OCI-LY3 (cell line): ENCODE results near the gene SNX10.

Source experiments
- H2AFZ ChIP-seq: fragments of 200-600, 300-600 bp; shearing (Covaris generic); 2 replicates; pipeline ENCODE4 v1.6.0; 2014; ENCODE audit warnings: antibody characterized with exemption, low read depth, low read length
- H3K27ac ChIP-seq: fragments of 200-600, 300-600 bp; sonication (generic); 2 replicates; pipeline ENCODE4 v1.5.1; 2014; ENCODE audit warnings: mild to moderate bottlenecking, low read length, moderate library complexity, mixed read lengths
- H3K27me3 ChIP-seq: fragments of 200-600, 300-600 bp; sonication (generic); 2 replicates; pipeline ENCODE4 v1.6.1; 2014; ENCODE audit warnings: low read depth, low read length, mixed read lengths
- H3K36me3 ChIP-seq: fragments of 200-600, 300-600 bp; sonication (generic); replicated peaks from 2 replicates; pipeline ENCODE3; 2014; ENCODE audit warnings: low read depth, low read length, mixed read lengths
- H3K4me1 ChIP-seq: fragments of 300-600, 200-600 bp; sonication (generic); 2 replicates; pipeline ENCODE4 v1.6.1; 2014; ENCODE audit warnings: low read length, mixed read lengths
- H3K4me2 ChIP-seq: fragments of 200-600, 300-600 bp; sonication (generic); 2 replicates; pipeline ENCODE4 v1.6.1; 2014; ENCODE audit warnings: low read length, mixed read lengths
- H3K4me3 ChIP-seq: fragments of 300-600, 200-600 bp; sonication (generic); 2 replicates; pipeline ENCODE4 v1.5.1; 2014; ENCODE audit warnings: antibody characterized with exemption, mild to moderate bottlenecking, low read length, moderate library complexity
- H3K79me2 ChIP-seq: fragments of 300-600, 200-600 bp; shearing (Covaris generic); 2 replicates; pipeline ENCODE4 v1.6.1; 2014; ENCODE audit warnings: mild to moderate bottlenecking, low read length, mixed read lengths
- H3K9ac ChIP-seq: fragments of 300-600, 200-600 bp; shearing (Covaris generic); 2 replicates; pipeline ENCODE4 v1.6.0; 2014; ENCODE audit warnings: mild to moderate bottlenecking, low read length, moderate library complexity
- H3K9me3 ChIP-seq: fragments of 200-600, 300-600 bp; shearing (Covaris generic); 2 replicates; pipeline ENCODE4 v1.6.1; 2014; ENCODE audit warnings: low read length, mixed read lengths; ENCODE audit not compliant: insufficient read depth
- H4K20me1 ChIP-seq: fragments of 200-600, 300-600 bp; sonication (generic); 2 replicates; pipeline ENCODE4 v1.6.1; 2016; ENCODE audit warnings: low read length, mixed read lengths; ENCODE audit not compliant: insufficient read depth
- EZH2phosphoT487 ChIP-seq: fragments of 200-600 bp; shearing (Covaris generic); IDR thresholded peaks from 2 replicates; pipeline ENCODE4 v1.6.1; 2018; ENCODE audit warnings: antibody characterized with exemption, mixed run types, low read depth
- TF ChIP-seq, protein P1 (sequence below): fragments of 200-600, 300-600 bp; sonication (generic); IDR thresholded peaks from 2 replicates; pipeline ENCODE4 v1.5.1; 2014; ENCODE audit warnings: antibody characterized with exemption, low read length, low read depth

SNX10 gene

DNA sequence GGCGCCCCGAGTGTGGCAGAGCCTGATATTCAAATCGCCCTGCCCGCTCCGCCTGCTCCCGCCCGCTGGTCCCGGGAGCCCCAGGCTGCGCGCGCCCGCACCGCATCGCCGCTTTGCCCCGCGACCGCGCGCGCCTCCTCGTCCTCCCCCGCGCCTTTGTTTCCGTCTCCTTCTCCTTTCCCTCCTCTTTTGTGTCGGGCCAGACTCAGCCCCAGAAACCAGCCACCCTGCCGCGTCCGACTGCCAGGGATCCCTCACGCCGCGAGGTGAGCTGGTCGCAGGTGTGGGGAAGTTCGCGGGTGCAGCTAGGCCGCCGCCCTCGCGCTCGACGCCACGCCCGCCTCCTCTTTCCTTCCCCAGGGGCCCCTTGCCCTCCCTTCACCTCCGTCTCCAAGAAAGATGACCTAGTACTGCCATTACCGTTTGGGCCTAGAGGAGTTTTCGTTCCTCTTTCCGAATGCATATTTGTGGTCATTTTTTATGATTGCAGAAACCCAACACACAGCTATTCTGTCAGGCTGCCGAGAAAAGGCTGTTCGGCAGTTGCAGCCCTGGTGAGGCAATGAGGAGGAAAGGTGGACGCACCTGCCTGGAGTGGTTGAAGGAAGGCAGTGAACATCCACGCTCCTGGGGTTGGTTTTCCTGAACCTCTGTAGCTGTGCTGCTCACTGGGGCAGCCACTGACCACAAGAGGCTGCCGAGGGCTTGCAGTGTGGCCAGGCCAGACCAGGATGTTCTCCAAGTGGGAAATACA is 107.3 kb downstream of the SNX10 start:
- Histone ChIP-seq H3K36me3 (no peaks in the 10 kb centered on the region), H3K4me1 (peaks cover 10% of the 10 kb centered on the region), H3K9me3 (no peaks in the 10 kb centered on the region), H3K27me3 (peaks cover 29% of the 10 kb centered on the region), H3K27ac (peak overlapping the region; percentile 62), H3K4me3 (peak overlapping the region; percentile 85), H3K79me2 (no peaks in the 10 kb centered on the region), H3K9ac (peak overlapping the region; percentile 74), H4K20me1 (no peaks in the 10 kb centered on the region), H2AFZ (peak overlapping the region; percentile 81; the same call in 1 of the 2 replicates), H3K4me2 (peak overlapping the region; percentile 91)
- no peak for TF ChIP-seq EZH2phosphoT487
- TF ChIP-seq, protein P1, sequence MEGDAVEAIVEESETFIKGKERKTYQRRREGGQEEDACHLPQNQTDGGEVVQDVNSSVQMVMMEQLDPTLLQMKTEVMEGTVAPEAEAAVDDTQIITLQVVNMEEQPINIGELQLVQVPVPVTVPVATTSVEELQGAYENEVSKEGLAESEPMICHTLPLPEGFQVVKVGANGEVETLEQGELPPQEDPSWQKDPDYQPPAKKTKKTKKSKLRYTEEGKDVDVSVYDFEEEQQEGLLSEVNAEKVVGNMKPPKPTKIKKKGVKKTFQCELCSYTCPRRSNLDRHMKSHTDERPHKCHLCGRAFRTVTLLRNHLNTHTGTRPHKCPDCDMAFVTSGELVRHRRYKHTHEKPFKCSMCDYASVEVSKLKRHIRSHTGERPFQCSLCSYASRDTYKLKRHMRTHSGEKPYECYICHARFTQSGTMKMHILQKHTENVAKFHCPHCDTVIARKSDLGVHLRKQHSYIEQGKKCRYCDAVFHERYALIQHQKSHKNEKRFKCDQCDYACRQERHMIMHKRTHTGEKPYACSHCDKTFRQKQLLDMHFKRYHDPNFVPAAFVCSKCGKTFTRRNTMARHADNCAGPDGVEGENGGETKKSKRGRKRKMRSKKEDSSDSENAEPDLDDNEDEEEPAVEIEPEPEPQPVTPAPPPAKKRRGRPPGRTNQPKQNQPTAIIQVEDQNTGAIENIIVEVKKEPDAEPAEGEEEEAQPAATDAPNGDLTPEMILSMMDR: no peak

DNA sequence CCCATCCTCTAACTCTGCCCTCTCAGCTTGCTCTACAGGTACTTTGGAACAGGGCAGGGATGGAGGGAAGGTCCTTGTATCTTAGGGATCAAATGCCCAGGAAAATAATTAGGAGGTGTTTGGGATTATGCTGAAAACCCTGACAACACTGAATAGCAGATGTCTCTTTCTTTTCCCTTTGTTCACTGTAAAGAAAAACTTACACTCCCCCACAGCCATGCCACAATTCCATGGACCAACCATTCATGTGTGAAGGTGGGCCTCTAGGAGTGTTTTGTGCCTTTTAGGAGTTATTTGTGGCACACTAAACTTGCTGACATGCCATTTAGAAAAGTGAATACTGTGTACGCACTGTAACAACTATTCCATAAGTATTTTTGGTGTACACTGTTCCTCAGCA is 108.1 kb downstream of the SNX10 start:
- H3K4me2 ChIP-seq: peak overlapping the region; percentile 91; the same call in 1 of the 2 replicates
- no peak overlapping the region for H2AFZ ChIP-seq
- H3K4me3 ChIP-seq: peak overlapping the region; percentile 85; the same call in 1 of the 2 replicates

DNA sequence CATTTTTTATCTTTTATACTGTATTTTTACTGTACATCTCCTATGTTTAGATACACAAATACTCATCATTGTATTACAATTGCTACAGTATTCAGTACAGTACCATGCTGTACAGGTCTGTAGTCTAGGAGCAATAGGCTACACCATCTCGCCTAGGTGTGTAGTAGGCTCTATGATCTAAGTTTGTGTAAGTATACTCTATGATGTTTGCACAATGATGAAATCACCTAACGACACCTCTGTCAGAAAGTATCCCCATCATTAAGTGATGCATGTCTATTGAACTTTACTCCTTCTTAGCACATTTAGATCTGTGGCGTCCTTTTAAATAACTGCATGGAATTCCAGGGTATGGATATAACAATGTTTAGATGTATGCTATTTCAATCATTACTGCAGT is 112.0 kb downstream of the SNX10 start:
- H3K36me3 ChIP-seq: no peaks in the 10 kb centered on the region
- H3K9me3 ChIP-seq: no peaks in the 10 kb centered on the region
- no peak overlapping the region for H3K4me2 ChIP-seq
- no peaks in the 10 kb centered on the region for H4K20me1 ChIP-seq
- no peak overlapping the region for H3K9ac ChIP-seq
- no peak overlapping the region for H2AFZ ChIP-seq
- no peaks in the 10 kb centered on the region for H3K79me2 ChIP-seq
- no peak for TF ChIP-seq EZH2phosphoT487
- TF ChIP-seq, protein P1: no peak
- H3K4me3 ChIP-seq: no peak overlapping the region
- H3K4me1 ChIP-seq: peaks cover 6% of the 10 kb centered on the region
- no peak overlapping the region for H3K27ac ChIP-seq
- H3K27me3 ChIP-seq: peaks cover 11% of the 10 kb centered on the region

More for the DNA sequence above, 108.1 kb downstream of the SNX10 start:
- H3K9ac ChIP-seq: no peak overlapping the region
- H3K79me2 ChIP-seq: no peaks in the 10 kb centered on the region
- H3K27ac ChIP-seq: no peak overlapping the region
- peaks cover 9% of the 10 kb centered on the region for H3K4me1 ChIP-seq
- H3K27me3 ChIP-seq: peaks cover 29% of the 10 kb centered on the region
- H3K36me3 ChIP-seq: no peaks in the 10 kb centered on the region
- H4K20me1 ChIP-seq: no peaks in the 10 kb centered on the region
- TF ChIP-seq, protein P1: no peak
- no peak for TF ChIP-seq EZH2phosphoT487
- H3K9me3 ChIP-seq: no peaks in the 10 kb centered on the region

DNA sequence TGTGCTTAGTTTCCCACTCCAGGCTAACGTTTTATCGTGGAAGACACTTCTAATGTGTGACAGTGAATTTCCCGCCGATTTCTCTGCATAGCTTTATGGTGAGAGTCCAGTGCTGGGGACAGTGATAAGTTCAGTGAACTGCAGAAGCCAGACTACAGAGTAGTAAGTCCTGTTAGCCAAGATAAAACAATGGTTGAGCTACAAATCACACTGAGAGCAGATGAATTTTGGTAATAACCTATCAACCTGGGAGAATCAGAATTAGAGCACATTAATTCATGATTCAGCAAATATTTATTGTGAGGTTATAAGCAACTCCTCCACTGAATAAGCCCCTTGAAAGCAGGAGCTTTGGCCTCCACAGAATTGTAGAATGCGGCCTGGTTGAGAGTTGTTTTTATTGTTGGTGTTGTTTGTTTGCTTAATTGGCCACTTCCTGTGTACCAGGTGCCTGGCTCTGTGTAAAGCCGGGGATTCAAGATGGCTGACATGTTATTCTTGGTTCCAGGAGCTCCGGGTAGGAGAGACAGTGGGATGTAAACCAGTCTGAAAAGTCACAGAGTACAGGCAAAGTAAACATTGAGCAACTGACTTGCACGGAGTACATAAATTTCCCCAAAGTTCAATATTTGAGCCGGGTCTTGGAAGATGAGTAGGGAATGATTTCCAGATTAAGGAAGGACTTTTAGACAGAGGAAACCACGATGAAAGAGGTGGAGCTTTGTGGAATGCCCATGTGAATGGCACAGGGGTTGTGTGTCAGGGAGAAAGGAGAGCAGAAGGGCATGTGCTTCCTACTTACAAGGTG is 112.7 kb downstream of the SNX10 start:
- H3K27me3 ChIP-seq: peaks cover 11% of the 10 kb centered on the region
- no peak overlapping the region for H3K27ac ChIP-seq
- no peaks in the 10 kb centered on the region for H4K20me1 ChIP-seq
- TF ChIP-seq, protein P1: no peak
- no peak for TF ChIP-seq EZH2phosphoT487
- no peak overlapping the region for H3K4me3 ChIP-seq
- no peak overlapping the region for H3K4me2 ChIP-seq
- H3K9me3 ChIP-seq: no peaks in the 10 kb centered on the region
- H3K79me2 ChIP-seq: no peaks in the 10 kb centered on the region
- no peaks in the 10 kb centered on the region for H3K36me3 ChIP-seq
- H3K9ac ChIP-seq: no peak overlapping the region
- no peak overlapping the region for H2AFZ ChIP-seq
- peaks cover 3% of the 10 kb centered on the region for H3K4me1 ChIP-seq
